ENCODE measurements around the gene TAS1R3.

GRCh38 chr1:1324084-1324523 lies 7.0 kb upstream of the TAS1R3 start:
- no peak for TF ChIP-seq CTCF (IDR thresholded peaks at IDR 0.05)
- TF ChIP-seq POLR2A (IDR thresholded peaks at IDR 0.05): no peak
